ENCODE results near the gene AGBL4.

AGBL4 gene

DNA sequence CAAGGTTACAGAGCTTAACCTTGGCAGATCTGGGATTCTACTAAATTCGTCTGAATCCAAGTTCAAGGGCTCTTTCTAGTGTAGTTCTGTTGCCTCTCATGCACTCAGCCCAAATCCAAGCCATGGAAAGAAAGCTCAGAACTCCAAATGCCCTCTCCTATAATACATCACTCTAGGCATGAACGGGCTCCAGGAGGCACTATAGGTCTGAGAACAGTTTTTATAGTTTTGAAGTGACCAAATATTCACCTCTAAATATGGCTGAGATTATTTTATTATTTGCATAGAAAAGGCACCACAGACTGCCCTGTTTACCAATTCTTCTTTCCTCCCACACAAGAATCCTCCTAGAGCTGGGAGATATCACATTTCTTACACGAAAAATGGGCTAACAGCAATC lies 919.2 kb downstream of the AGBL4 start:
- CTCF ChIA-PET: interaction anchor here (0.9 kb wide), 1 partner anchor 24 kb away, joined by 5 read pairs; no protein-coding TSS in a partner anchor
- no peaks in the 10 kb centered on the region for H3K9me3 ChIP-seq (ENCODE audit: control insufficient read depth, insufficient read depth, low read depth, low read length)
- no peaks in the 10 kb centered on the region for H3K4me1 ChIP-seq (ENCODE audit: control insufficient read depth, insufficient read depth, low read length)
- no peak overlapping the region for H3K27ac ChIP-seq (ENCODE audit: extremely low read depth, low read depth, low read length)
- no peak overlapping the region for H3K4me3 ChIP-seq (ENCODE audit: low read depth, low read length)
- TF ChIP-seq ZNF585B (tag by site-specific recombination; IDR thresholded peaks at IDR 0.05) (no peak), SETDB1 (IDR thresholded peaks at IDR 0.05; ENCODE audit: insufficient read length, low read length) (no peak), ZNF610 (tag by site-specific recombination; IDR thresholded peaks at IDR 0.05; ENCODE audit: borderline replicate concordance) (no peak), ZBTB8A (tag by site-specific recombination; IDR thresholded peaks at IDR 0.05) (no peak), ZSCAN16 (tag by site-specific recombination; IDR thresholded peaks at IDR 0.05) (no peak), ZNF549 (tag by site-specific recombination; IDR thresholded peaks at IDR 0.05) (no peak), ZNF37A (tag by site-specific recombination; IDR thresholded peaks at IDR 0.05) (no peak), ZNF19 (tag by site-specific recombination; IDR thresholded peaks at IDR 0.05; ENCODE audit: low read depth) (no peak), KLF16 (tag by site-specific recombination; IDR thresholded peaks at IDR 0.05) (no peak), ZNF157 (tag by site-specific recombination; IDR thresholded peaks at IDR 0.05) (no peak), ZNF529 (tag by site-specific recombination; IDR thresholded peaks at IDR 0.05; ENCODE audit: insufficient replicate concordance) (no peak), SP2 (tag by site-specific recombination; IDR thresholded peaks at IDR 0.05) (no peak)
- TF ChIP-seq, protein P1, sequence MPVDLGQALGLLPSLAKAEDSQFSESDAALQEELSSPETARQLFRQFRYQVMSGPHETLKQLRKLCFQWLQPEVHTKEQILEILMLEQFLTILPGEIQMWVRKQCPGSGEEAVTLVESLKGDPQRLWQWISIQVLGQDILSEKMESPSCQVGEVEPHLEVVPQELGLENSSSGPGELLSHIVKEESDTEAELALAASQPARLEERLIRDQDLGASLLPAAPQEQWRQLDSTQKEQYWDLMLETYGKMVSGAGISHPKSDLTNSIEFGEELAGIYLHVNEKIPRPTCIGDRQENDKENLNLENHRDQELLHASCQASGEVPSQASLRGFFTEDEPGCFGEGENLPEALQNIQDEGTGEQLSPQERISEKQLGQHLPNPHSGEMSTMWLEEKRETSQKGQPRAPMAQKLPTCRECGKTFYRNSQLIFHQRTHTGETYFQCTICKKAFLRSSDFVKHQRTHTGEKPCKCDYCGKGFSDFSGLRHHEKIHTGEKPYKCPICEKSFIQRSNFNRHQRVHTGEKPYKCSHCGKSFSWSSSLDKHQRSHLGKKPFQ (tag by site-specific recombination; IDR thresholded peaks at IDR 0.05): no peak
- TF ChIP-seq, protein P2, sequence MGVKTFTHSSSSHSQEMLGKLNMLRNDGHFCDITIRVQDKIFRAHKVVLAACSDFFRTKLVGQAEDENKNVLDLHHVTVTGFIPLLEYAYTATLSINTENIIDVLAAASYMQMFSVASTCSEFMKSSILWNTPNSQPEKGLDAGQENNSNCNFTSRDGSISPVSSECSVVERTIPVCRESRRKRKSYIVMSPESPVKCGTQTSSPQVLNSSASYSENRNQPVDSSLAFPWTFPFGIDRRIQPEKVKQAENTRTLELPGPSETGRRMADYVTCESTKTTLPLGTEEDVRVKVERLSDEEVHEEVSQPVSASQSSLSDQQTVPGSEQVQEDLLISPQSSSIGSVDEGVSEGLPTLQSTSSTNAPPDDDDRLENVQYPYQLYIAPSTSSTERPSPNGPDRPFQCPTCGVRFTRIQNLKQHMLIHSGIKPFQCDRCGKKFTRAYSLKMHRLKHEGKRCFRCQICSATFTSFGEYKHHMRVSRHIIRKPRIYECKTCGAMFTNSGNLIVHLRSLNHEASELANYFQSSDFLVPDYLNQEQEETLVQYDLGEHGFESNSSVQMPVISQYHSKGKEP (tag by site-specific recombination; IDR thresholded peaks at IDR 0.05): no peak
- TF ChIP-seq, protein P3, sequence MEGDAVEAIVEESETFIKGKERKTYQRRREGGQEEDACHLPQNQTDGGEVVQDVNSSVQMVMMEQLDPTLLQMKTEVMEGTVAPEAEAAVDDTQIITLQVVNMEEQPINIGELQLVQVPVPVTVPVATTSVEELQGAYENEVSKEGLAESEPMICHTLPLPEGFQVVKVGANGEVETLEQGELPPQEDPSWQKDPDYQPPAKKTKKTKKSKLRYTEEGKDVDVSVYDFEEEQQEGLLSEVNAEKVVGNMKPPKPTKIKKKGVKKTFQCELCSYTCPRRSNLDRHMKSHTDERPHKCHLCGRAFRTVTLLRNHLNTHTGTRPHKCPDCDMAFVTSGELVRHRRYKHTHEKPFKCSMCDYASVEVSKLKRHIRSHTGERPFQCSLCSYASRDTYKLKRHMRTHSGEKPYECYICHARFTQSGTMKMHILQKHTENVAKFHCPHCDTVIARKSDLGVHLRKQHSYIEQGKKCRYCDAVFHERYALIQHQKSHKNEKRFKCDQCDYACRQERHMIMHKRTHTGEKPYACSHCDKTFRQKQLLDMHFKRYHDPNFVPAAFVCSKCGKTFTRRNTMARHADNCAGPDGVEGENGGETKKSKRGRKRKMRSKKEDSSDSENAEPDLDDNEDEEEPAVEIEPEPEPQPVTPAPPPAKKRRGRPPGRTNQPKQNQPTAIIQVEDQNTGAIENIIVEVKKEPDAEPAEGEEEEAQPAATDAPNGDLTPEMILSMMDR (tag by site-specific recombination; IDR thresholded peaks at IDR 0.05): no peak
- TF ChIP-seq, protein P4, sequence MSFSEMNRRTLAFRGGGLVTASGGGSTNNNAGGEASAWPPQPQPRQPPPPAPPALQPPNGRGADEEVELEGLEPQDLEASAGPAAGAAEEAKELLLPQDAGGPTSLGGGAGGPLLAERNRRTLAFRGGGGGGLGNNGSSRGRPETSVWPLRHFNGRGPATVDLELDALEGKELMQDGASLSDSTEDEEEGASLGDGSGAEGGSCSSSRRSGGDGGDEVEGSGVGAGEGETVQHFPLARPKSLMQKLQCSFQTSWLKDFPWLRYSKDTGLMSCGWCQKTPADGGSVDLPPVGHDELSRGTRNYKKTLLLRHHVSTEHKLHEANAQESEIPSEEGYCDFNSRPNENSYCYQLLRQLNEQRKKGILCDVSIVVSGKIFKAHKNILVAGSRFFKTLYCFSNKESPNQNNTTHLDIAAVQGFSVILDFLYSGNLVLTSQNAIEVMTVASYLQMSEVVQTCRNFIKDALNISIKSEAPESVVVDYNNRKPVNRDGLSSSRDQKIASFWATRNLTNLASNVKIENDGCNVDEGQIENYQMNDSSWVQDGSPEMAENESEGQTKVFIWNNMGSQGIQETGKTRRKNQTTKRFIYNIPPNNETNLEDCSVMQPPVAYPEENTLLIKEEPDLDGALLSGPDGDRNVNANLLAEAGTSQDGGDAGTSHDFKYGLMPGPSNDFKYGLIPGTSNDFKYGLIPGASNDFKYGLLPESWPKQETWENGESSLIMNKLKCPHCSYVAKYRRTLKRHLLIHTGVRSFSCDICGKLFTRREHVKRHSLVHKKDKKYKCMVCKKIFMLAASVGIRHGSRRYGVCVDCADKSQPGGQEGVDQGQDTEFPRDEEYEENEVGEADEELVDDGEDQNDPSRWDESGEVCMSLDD (tag by site-specific recombination; IDR thresholded peaks at IDR 0.05): no peak
- TF ChIP-seq, protein P5, sequence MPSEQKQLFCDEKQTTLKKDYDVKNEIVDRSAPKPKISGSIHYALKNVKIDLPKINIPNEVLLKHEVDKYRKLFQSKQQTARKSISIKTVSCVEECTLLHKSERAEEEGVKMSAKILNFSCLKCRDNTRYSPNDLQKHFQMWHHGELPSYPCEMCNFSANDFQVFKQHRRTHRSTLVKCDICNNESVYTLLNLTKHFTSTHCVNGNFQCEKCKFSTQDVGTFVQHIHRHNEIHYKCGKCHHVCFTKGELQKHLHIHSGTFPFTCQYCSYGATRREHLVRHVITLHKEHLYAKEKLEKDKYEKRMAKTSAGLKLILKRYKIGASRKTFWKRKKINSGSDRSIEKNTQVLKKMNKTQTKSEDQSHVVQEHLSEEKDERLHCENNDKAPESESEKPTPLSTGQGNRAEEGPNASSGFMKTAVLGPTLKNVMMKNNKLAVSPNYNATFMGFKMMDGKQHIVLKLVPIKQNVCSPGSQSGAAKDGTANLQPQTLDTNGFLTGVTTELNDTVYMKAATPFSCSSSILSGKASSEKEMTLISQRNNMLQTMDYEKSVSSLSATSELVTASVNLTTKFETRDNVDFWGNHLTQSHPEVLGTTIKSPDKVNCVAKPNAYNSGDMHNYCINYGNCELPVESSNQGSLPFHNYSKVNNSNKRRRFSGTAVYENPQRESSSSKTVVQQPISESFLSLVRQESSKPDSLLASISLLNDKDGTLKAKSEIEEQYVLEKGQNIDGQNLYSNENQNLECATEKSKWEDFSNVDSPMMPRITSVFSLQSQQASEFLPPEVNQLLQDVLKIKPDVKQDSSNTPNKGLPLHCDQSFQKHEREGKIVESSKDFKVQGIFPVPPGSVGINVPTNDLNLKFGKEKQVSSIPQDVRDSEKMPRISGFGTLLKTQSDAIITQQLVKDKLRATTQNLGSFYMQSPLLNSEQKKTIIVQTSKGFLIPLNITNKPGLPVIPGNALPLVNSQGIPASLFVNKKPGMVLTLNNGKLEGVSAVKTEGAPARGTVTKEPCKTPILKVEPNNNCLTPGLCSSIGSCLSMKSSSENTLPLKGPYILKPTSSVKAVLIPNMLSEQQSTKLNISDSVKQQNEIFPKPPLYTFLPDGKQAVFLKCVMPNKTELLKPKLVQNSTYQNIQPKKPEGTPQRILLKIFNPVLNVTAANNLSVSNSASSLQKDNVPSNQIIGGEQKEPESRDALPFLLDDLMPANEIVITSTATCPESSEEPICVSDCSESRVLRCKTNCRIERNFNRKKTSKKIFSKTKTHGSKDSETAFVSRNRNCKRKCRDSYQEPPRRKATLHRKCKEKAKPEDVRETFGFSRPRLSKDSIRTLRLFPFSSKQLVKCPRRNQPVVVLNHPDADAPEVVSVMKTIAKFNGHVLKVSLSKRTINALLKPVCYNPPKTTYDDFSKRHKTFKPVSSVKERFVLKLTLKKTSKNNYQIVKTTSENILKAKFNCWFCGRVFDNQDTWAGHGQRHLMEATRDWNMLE (tag by site-specific recombination; conservative IDR thresholded peaks at IDR 0.05; ENCODE audit: low read depth): no peak
- H3K36me3 ChIP-seq (ENCODE audit: control insufficient read depth in 2 of 2, insufficient read depth in 1 of 2, low read length in 2 of 2): no peaks in the 10 kb centered on the region
- POLR2A ChIA-PET: no interaction called here

All from HEK293 (cell line).